Measurements from ENCODE around the gene SNAPIN. TPM values are rescaled to one million over a fixed set of nuclear protein-coding genes. Genes with fewer than 3 reads are reported as not detected.
A peak's percentile ranks its signal among the peaks of the same experiment; 100 is the strongest.

The SNAPIN gene
- total and polyA plus RNA-seq, 9 of the 15 experiments (the other 6 are each of a cell fraction or from before 2014, with no cell fraction given) = 11.2 to 43.9 (median 32.3) TPM

DNA sequence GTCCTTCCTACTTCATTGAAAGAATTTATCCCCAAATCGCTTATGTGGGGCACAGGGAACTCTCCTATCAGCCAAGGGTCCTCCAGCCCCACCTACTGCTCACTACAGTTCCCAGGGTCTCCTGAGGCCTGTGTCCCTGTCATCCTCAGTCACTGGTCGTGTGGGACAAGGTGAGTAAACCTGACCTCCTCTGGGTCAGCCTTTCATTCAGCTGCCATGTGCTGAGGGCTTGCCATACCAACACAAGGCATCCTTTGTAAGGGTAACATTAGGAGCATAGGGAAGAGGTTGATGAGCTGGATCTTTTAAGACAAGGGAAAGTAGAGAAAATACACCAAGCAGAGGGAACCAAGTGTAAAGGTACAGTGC, 11.2 kb upstream of the SNAPIN start (continued):
- TF ChIP-seq, protein P1, sequence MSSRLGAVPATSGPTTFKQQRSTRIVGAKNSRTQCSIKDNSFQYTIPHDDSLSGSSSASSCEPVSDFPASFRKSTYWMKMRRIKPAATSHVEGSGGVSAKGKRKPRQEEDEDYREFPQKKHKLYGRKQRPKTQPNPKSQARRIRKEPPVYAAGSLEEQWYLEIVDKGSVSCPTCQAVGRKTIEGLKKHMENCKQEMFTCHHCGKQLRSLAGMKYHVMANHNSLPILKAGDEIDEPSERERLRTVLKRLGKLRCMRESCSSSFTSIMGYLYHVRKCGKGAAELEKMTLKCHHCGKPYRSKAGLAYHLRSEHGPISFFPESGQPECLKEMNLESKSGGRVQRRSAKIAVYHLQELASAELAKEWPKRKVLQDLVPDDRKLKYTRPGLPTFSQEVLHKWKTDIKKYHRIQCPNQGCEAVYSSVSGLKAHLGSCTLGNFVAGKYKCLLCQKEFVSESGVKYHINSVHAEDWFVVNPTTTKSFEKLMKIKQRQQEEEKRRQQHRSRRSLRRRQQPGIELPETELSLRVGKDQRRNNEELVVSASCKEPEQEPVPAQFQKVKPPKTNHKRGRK (tag; IDR thresholded peaks at IDR 0.05) = no peak
- TF ChIP-seq, protein P2, sequence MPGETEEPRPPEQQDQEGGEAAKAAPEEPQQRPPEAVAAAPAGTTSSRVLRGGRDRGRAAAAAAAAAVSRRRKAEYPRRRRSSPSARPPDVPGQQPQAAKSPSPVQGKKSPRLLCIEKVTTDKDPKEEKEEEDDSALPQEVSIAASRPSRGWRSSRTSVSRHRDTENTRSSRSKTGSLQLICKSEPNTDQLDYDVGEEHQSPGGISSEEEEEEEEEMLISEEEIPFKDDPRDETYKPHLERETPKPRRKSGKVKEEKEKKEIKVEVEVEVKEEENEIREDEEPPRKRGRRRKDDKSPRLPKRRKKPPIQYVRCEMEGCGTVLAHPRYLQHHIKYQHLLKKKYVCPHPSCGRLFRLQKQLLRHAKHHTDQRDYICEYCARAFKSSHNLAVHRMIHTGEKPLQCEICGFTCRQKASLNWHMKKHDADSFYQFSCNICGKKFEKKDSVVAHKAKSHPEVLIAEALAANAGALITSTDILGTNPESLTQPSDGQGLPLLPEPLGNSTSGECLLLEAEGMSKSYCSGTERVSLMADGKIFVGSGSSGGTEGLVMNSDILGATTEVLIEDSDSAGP (CRISPR knock-in tag; IDR thresholded peaks at IDR 0.05) = no peak
- TF ChIP-seq POLR2A (conservative IDR thresholded peaks at IDR 0.05) = peak; percentile 82
- TF ChIP-seq, protein P3, sequence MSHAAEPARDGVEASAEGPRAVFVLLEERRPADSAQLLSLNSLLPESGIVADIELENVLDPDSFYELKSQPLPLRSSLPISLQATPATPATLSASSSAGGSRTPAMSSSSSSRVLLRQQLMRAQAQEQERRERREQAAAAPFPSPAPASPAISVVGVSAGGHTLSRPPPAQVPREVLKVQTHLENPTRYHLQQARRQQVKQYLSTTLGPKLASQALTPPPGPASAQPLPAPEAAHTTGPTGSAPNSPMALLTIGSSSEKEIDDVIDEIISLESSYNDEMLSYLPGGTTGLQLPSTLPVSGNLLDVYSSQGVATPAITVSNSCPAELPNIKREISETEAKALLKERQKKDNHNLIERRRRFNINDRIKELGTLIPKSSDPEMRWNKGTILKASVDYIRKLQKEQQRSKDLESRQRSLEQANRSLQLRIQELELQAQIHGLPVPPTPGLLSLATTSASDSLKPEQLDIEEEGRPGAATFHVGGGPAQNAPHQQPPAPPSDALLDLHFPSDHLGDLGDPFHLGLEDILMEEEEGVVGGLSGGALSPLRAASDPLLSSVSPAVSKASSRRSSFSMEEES (CRISPR knock-in tag; IDR thresholded peaks at IDR 0.05) = no peak
- TF ChIP-seq TBP (optimal IDR thresholded peaks at IDR 0.05; ENCODE audit: low read depth, low read length) = no peak
- TF ChIP-seq, protein P4, sequence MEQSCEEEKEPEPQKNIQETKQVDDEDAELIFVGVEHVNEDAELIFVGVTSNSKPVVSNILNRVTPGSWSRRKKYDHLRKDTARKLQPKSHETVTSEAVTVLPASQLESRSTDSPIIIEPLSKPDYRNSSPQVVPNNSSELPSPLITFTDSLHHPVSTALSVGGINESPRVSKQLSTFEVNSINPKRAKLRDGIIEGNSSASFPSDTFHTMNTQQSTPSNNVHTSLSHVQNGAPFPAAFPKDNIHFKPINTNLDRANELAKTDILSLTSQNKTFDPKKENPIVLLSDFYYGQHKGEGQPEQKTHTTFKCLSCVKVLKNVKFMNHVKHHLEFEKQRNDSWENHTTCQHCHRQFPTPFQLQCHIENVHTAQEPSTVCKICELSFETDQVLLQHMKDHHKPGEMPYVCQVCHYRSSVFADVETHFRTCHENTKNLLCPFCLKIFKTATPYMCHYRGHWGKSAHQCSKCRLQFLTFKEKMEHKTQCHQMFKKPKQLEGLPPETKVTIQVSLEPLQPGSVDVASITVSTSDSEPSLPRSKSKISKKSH (CRISPR knock-in tag; IDR thresholded peaks at IDR 0.05) = no peak
- no peak for TF ChIP-seq SIN3B (IDR thresholded peaks at IDR 0.05; ENCODE audit: low read depth)
- TF ChIP-seq, protein P5, sequence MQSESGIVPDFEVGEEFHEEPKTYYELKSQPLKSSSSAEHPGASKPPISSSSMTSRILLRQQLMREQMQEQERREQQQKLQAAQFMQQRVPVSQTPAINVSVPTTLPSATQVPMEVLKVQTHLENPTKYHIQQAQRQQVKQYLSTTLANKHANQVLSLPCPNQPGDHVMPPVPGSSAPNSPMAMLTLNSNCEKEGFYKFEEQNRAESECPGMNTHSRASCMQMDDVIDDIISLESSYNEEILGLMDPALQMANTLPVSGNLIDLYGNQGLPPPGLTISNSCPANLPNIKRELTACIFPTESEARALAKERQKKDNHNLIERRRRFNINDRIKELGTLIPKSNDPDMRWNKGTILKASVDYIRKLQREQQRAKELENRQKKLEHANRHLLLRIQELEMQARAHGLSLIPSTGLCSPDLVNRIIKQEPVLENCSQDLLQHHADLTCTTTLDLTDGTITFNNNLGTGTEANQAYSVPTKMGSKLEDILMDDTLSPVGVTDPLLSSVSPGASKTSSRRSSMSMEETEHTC (IDR thresholded peaks at IDR 0.05) = no peak
- TF ChIP-seq BMI1 (IDR thresholded peaks at IDR 0.05; ENCODE audit: low read length) = no peak
- TF ChIP-seq, protein P6, sequence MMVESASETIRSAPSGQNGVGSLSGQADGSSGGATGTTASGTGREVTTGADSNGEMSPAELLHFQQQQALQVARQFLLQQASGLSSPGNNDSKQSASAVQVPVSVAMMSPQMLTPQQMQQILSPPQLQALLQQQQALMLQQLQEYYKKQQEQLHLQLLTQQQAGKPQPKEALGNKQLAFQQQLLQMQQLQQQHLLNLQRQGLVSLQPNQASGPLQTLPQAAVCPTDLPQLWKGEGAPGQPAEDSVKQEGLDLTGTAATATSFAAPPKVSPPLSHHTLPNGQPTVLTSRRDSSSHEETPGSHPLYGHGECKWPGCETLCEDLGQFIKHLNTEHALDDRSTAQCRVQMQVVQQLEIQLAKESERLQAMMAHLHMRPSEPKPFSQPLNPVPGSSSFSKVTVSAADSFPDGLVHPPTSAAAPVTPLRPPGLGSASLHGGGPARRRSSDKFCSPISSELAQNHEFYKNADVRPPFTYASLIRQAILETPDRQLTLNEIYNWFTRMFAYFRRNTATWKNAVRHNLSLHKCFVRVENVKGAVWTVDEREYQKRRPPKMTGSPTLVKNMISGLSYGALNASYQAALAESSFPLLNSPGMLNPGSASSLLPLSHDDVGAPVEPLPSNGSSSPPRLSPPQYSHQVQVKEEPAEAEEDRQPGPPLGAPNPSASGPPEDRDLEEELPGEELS (CRISPR knock-in tag; IDR thresholded peaks at IDR 0.05; ENCODE audit: borderline replicate concordance) = no peak
- TF ChIP-seq, protein P7, sequence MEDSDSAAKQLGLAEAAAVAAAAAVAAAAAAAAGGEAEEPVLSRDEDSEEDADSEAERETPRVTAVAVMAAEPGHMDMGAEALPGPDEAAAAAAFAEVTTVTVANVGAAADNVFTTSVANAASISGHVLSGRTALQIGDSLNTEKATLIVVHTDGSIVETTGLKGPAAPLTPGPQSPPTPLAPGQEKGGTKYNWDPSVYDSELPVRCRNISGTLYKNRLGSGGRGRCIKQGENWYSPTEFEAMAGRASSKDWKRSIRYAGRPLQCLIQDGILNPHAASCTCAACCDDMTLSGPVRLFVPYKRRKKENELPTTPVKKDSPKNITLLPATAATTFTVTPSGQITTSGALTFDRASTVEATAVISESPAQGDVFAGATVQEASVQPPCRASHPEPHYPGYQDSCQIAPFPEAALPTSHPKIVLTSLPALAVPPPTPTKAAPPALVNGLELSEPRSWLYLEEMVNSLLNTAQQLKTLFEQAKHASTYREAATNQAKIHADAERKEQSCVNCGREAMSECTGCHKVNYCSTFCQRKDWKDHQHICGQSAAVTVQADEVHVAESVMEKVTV (CRISPR knock-in tag; IDR thresholded peaks at IDR 0.05) = no peak
- TF ChIP-seq XRCC4 (IDR thresholded peaks at IDR 0.05; ENCODE audit: extremely low read depth, insufficient read depth, insufficient read length) = no peak
- no peak for TF ChIP-seq LCOR (CRISPR knock-in tag; IDR thresholded peaks at IDR 0.05)
- no peak for TF ChIP-seq FOXK2 (conservative IDR thresholded peaks at IDR 0.05 in 1 of 2, IDR thresholded peaks at IDR 0.05 in 1 of 2; ENCODE audit: low read depth in 2 of 2)
- TF ChIP-seq, protein P8, sequence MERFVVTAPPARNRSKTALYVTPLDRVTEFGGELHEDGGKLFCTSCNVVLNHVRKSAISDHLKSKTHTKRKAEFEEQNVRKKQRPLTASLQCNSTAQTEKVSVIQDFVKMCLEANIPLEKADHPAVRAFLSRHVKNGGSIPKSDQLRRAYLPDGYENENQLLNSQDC (CRISPR knock-in tag; IDR thresholded peaks at IDR 0.05) = no peak

Measured in K562 (cell line).